ENCODE measurements around the gene CARD19.

The CARD19 gene

GRCh38 chr9:93121316-93122241 is 25.6 kb downstream of the CARD19 start:
- FAIRE-seq = no peak

DNA sequence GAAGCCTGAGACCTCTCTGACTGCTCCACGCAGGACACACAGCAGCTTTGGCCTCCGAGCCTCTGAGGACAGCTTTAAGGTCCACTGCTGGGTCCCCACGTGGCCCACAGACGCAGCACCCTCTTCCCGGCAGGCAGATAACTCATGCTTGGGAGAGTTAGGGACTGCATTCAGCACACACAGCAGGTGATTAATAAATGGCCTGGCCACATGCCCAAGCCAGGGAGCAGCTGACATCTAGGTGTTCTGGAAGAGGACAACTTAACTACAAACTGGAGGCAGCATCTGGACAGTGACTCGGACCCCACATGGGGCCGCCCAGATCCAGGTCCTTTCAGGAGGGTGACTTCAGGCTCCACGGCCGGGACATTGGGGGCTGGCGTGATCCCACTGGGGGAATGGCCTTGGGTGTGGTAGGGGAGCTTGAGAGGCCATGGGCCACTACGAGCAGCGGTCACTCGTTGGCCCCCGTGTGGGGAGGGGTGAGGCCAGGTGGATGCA is 26.8 kb downstream of the CARD19 start:
- no peak for FAIRE-seq

- no peak for FAIRE-seq
These were observed 27.7 kb downstream of the CARD19 start for GRCh38 chr9:93123561-93124283.

DNA sequence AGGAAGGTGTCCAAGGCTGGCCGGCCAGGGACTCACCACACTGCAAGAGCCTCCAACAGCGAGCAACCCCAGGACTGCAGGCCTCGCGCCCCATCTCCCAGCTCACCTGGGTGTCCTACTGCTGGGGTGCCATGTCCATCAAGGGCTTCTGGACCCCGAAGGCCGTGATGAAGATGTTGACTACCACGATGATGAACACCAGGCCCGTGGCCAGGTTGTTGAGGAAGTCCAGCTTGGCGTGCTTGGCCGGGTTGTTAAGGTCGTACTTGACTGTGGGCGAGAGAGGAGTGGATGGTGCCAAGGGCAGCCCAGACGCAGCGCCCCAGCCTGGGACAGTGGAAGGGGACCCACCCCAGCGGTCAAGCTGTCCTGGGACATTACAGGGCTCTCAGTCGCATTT is 28.8 kb downstream of the CARD19 start:
- FAIRE-seq = no peak

DNA sequence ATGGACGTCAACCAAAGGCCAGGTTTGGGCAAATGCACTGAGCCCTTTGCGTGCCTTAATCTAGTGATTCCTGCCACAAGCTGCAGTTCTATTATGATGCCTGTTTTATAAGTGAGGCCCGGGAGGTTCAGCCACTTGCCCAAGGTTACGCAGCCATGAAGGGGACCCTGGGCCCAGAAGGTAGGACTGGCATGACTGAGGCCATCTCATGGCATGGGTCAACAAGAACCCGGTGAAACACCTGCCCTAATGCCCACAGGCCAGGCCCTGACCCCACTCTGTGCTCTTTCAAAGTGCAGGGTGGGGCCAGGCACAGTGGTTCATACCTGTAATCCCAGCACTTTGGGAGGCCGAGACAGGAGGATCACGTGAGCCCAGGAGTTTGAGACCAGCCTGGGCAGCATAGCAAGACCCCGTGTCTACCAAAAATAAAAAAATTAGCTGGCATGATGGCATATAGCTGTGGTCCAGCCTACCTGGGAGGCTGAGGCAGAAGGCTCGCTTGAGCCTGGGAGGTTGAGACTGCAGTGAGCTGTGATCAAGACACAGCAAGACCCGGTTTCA is 29.4 kb downstream of the CARD19 start:
- no peak for FAIRE-seq

DNA sequence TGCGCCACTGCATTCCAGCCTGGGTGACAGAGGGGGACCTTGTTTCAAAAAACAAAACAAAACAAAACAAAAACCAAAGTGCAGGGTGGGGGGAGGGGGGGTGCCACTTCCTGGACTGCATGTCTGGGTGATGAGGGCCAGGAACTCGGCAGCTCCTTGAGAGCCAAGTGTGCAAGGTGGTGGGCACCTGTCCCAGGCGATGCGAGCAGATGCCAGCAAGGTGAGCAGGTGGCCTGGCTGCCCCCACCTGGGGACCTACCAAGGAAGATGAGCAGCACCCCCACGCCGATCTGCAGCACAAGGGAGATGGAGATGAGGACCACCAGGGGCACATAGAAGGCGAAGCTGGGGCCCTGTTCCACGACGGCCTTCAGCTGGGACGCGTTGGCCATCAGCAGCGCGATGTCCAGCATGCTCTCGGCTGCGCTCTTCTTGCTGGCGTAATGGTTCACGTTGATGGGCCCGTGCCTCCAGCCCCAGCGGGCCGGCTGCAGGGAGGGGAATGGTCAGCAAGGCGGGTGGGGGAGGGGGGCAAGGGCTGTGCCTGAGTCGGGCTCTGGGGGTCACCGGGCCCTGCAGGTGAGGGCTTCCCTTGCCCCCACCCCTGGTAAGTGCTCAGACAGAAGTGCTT is 30.2 kb downstream of the CARD19 start:
- no peak for FAIRE-seq

GRCh38 chr9:93126825-93127368 is 30.9 kb downstream of the CARD19 start:
- FAIRE-seq = no peak

- FAIRE-seq = no peak
These were observed 31.4 kb downstream of the CARD19 start for GRCh38 chr9:93127395-93127911.

GRCh38 chr9:93128011-93128714 is 32.1 kb downstream of the CARD19 start:
- FAIRE-seq = no peak

GRCh38 chr9:93128715-93129224 is 32.8 kb downstream of the CARD19 start:
- FAIRE-seq = no peak

- FAIRE-seq = no peak
These were observed 33.3 kb downstream of the CARD19 start for GRCh38 chr9:93129286-93129685.

GRCh38 chr9:93129691-93130500 is 33.9 kb downstream of the CARD19 start:
- FAIRE-seq = no peak

- FAIRE-seq = no peak
These were observed 35.0 kb downstream of the CARD19 start for GRCh38 chr9:93130861-93131481.

DNA sequence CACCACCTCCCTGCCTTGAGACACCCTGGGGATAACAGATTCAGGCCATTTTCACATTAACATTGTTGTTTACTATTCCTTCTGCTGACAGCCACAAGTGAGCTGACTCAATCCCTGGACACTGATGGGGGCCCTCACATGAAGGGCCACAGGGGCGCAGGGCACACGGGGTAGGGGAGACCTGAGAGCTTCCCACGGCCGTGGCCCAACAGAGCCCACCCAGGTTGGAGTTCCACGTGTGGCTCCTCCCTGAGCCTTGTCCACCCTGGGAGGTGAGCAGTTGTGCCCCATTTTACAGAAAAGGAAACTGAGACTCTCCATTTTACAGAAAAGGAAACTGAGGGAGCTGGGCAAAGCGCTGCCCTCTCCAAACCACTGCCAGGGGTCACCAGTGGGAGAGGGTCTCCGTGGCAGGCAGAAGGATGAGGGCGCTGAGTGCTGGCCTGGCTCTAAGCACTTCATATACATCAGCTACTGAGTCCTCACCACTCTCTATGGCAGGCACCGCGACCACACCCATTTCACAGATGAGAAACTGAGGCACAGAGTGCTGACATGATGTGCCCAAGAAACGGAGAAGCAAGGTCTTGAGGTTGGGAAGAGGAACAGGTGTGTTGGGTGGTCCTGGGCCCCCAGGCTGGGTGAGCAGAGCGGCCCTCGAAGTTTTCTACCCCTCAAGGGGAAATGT is 35.7 kb downstream of the CARD19 start:
- no peak for FAIRE-seq

DNA sequence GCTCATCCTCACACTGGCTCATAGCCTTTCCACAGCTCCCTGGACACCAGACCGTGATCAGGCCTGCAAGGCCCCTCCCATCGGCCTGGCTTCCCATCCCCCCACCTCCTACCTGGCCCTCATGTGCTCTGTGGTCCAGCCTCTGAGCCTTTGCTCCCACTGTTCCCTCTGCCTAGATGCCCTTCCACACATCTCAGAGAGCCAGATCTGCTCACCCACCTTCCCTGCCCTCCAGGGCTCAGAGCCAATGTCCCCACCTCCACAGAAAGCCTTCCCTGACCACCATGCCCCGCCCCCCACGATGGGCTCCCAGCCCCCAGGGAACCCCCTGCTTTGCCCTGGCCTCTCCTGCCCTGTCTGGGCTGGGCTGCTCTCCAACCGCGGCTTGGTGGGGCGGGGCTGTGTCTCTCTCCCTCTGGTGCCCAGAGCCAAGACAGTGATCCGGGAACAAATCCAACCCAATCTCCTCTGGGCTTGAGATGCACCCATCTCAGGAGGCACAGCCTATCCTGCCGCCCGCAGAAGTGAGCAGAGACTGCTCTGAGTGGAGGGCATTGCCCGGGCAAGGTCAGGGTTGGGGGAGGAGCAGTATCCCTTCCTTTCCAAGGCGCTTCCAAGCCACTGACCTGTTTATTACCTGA is 36.4 kb downstream of the CARD19 start:
- FAIRE-seq = no peak

DNA sequence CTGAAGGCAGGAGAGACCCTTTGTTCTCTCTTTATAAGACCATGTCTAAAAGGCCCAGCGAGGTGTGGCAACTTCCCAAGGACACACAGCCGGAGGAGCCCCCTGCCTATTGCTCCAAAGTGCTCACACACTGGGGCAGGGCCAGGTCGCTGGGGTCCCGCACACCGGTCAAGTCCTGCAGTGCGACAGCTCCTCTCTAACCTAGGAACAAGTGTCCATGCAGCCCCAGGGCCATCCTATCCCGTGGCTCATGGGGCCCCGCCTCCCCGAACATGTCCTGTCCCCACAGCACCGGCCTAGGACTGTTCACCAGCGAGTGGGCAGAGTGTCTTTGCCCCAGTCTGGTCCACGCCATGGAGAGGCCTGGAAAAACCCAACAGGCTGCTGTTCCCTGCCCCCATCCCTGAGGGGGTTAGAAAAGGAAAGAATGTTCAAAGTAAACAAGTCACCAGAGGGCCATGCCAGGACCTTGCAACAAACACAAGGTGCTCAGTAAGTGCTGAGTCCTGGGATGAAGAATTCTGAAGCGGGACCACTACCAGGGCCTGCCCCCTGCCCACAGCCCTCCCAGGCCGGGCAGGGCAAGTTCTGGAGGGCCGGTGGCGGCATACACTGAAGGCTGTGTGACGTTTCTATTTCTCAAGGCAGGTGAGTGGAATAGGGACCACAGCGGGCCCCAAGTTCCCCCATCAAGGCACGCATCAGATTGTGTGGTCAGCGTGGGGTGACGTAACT is 37.1 kb downstream of the CARD19 start:
- no peak for FAIRE-seq

DNA sequence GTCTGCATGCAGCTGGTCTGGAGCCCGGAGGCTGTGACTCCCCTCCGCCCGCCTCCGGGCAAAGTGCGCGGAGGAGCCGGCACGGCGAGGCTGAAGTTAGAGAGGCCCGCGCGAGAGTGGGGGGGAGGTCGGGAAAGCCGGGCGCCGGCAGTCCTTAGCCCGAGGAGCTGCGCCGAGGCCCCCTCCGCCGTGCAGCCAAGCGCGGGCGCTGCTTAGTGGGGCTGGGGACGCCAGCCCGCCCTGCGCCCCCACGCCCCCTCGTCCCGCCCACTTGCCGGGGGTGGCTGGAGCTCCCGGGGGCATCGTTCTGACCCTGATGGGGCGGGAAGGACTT is 37.6 kb downstream of the CARD19 start:
- no peak for FAIRE-seq

DNA sequence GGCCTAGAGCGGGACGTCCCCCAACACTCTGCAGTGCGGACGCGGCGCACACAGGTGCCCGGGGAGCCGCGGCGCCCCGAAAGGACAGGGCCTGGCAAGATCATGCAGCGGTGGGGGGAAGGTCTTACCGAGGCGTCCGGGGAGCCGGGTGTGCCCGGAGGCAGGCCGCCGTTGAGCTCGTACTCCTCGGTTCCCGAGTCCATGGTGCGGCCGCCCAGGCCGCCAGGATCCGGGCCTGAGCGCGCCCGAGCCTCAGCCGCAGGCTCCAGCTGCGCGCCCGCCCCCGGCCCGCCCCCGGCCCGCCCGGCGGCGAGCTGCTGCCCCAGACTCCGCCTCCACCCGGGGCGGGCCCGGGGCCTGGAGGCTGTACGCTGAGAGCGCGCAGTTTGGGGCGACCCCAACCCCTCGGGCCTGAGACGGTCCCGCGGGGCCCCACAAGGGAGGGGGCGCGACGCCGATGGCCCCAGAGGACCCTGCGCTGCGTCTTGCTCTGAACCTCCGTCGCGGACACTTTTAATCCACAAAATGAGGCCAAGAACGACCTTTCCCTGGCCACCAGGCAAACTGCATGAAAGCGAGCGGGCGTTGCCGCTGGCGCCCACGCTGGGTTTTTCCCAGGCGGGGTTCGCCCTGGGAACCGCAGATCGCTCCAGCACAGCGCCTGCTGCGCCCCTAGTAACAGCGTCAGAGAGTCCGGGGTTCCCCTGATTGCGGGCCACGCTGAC is 38.2 kb downstream of the CARD19 start, which contains the start of gene NINJ1:
NINJ1 (minus strand) TSS at position 237 of the 725 bp plus-strand sequence; CDS start at position 203, 34 bp downstream.
- no peak for FAIRE-seq

Data from endometrium (tissue), 2 donors.